NCI-H2029 treated with DMSO at 0.1 percent for 48 hours (cell line): ENCODE measurements around the gene MEGF9.

Experiments
- DNase-seq: peaks from one replicate; lab custom pipeline; 2025; lab: John Stamatoyannopoulos, UW

MEGF9 gene

GRCh38 chr9:120730654-120731514 is 16.6 kb upstream of the MEGF9 start:
- DNase-seq = peak; percentile 62

- DNase-seq = no peak
These were observed 15.5 kb upstream of the MEGF9 start for GRCh38 chr9:120729791-120730241.

- DNase-seq = no peak
These were observed 12.2 kb upstream of the MEGF9 start for GRCh38 chr9:120726484-120726883.

GRCh38 chr9:120725907-120726306 is 11.6 kb upstream of the MEGF9 start:
- no peak for DNase-seq

GRCh38 chr9:120724757-120725400 is 10.6 kb upstream of the MEGF9 start:
- DNase-seq = no peak

GRCh38 chr9:120723565-120723964 is 9.3 kb upstream of the MEGF9 start:
- DNase-seq = no peak

GRCh38 chr9:120720404-120720803 is 6.1 kb upstream of the MEGF9 start:
- DNase-seq = no peak

- DNase-seq = no peak
These were observed 4.0 kb upstream of the MEGF9 start for GRCh38 chr9:120718316-120718715.

GRCh38 chr9:120717176-120717575 is 2.9 kb upstream of the MEGF9 start:
- DNase-seq = no peak

GRCh38 chr9:120716483-120716882 is 2.2 kb upstream of the MEGF9 start:
- no peak for DNase-seq

- DNase-seq = no peak
These were observed 1.2 kb upstream of the MEGF9 start for GRCh38 chr9:120715389-120715924.

- no peak for DNase-seq
These were observed 647 bp upstream of the MEGF9 start for GRCh38 chr9:120714846-120715388.

- no peak for DNase-seq
These were observed 798 bp downstream of the MEGF9 start for GRCh38 chr9:120713257-120714087.

- no peak for DNase-seq
These were observed 1.7 kb downstream of the MEGF9 start for GRCh38 chr9:120712539-120713031.

GRCh38 chr9:120711841-120712538 is 2.3 kb downstream of the MEGF9 start:
- no peak for DNase-seq

GRCh38 chr9:120711354-120711753 is 2.9 kb downstream of the MEGF9 start:
- DNase-seq = no peak

GRCh38 chr9:120710110-120710981 is 3.9 kb downstream of the MEGF9 start:
- DNase-seq = peak; percentile 53

GRCh38 chr9:120708526-120709224 is 5.6 kb downstream of the MEGF9 start:
- DNase-seq = no peak

GRCh38 chr9:120707170-120707569 is 7.1 kb downstream of the MEGF9 start:
- DNase-seq = no peak
